SH-SY5Y (cell line): ENCODE data around the gene CAMKMT.
A peak's percentile ranks its signal among the peaks of the same experiment; 100 is the strongest.

ENCODE experiments used
- GATA2 ChIP-seq: IDR thresholded peaks from 2 replicates; pipeline ENCODE4 v1.6.1; 2011; ENCODE audit warnings: mild to moderate bottlenecking, low read depth, low read length
- GATA3 ChIP-seq: IDR thresholded peaks from 2 replicates; pipeline ENCODE4 v1.6.1; 2011; ENCODE audit warnings: low read depth, mild to moderate bottlenecking, low read length, moderate library complexity

DNA sequence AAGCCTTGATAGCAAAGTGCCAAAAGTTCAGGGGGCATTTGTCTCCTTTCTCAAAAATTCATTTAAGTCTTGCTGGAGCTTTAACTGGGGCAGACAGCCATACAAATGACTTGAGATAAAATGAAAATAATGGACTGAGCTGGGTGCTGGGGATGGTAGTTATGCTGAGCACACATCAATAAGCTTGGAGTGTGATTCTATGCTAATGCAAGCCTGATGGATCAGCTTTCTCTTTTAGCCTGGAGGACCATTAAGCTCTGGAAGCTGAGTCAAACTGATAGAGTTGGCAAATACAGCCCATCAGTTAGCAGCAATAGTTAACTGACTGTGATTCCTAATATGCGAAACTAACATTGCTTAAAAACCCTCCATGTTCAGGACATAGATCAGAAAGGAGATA, 98.0 kb downstream of the CAMKMT start:
- 0 out of 2 replicates have a peak, but pooled peaks have one; percentile 35 for TF ChIP-seq GATA2
- no peak for TF ChIP-seq GATA3
